ENCODE results near the gene CAVIN2.

CAVIN2 gene

DNA sequence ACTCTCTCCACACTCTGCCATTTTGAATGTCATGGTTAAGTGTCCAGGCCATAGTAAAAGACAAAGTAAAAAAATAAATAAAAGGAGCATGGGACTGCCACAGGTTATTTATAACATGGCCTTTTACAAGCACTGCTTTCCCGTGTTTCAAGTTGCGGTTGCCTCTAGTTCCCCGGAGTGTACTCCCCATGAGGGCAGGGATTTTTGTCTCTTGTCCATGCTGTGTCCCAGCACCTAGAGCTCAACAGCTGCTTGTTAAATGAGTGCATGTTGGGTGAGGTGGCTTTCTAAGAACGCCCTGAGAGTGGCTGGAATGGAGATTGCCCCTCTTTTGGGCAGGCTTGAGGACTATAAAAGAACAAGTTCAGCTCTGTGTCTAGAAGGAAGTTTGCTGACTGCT lies 8.4 kb downstream of the CAVIN2 start:
- no peak for DNase-seq

DNA sequence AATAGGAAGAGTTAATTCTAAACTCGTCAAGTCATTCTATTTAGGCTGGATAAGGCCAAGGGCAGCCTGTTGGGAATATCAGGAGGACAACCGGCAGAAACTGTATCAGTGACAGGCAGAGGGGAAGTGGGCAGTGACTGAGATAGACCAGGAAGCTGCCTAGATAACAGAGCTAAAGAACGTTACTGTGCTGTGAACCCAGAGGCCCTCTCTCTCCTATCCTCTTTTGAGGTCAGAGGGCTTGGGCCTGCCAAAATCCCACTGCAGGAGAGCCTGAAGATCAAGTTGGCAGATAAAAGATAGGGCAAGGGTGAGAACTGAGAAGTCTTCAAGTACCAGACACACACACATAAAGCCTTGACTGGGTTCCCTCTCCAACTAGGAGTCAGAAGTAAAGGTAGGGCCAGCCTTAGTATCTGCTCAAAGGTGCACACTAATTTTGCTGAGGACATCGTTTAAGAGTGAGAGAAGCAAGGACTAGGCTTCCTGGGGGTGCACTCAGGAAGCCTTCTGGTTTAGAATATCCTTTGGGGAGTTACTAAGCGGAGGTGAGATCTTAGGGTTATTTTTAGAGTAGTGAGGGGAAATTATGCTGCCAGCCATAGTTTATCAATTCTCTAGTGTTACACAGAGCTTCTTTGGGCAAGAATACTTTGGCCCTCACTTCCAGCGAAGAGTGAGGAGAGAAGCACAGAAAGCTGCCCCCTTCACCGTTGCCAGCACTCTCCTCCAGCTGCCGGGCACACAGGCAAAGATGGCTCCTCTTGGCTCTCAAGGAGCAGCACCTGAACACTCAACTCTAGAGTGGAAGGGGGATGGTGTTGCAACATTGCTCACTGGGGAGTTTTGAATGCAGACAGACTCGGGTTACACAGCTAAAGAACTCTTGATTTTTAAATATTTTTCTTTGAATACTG lies 9.8 kb downstream of the CAVIN2 start:
- DNase-seq = no peak

DNA sequence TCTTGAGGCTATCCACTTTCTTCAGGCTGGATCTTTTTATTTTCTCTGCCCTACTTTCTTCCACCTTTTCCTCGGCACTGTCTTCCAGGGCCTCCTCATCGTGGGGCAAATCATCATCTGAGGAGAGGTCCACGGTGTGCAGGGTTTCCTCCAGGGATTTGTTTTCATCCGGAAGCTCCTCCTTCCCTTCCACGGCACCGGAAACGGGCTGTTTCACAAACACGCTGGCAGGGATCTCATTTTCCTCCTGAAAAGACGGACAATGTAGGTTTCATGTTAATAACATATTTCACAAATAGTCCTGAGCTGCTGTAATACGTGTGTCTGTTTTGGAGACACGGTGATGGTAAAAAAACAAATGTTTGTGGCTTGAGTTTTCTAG lies 10.4 kb downstream of the CAVIN2 start:
- no peak for DNase-seq

DNA sequence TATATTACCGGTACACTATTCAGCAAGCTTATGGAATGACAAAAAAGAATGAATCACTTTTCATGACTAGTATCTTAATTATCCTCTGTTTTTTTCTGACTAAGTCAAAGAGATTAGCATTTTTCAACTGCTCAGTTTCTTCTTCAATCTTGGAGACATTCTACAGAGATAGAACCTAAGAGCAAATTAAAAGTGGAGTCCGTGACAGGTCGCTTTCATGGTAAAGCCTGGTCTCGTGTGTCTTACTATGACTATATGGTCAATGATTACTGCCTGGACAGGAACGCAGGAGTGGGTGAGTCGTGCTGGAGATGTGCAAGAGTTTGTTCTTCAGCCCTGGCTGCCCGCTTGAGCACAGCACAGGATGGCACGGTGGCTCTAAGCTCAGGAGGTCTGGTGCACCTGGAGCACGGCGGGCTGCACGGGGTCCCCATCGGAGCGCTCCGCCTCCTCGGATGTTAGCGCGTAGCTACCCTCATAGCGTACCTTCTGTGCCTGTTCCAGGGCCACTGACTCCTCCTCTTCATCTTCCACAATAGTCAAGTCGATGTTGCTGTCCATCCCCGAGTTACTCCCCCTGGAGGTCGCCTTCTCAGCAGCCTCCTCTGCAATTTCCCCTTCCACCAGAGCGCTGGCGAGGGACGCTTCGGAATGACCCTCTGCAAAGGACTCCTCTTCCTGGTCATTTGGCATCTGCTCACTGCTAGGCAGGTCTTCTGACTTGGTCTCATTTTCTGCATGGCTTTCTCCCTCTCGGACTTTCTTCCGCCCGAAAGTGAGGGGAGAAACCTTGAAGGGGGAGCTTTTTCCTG lies 11.1 kb downstream of the CAVIN2 start:
- DNase-seq = peak; percentile 4

DNA sequence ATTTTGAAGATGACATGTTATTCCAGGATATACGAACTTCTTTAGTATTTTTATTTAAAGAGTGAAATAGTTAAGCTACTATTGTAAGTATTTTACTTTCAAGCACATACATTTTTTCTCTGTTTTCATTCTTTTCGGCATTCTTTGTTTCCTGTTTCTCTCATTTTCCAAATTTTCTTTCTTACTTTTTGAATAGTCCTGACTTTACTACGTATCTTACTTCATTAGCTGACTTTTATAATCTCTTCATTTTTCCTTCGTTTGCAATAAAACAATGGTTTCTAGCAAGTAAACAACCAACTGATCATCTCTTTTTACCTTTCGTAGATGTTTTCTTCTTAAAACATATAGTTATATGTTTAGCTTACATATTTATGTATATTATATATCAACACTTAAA lies 11.8 kb downstream of the CAVIN2 start:
- DNase-seq = no peak

DNA sequence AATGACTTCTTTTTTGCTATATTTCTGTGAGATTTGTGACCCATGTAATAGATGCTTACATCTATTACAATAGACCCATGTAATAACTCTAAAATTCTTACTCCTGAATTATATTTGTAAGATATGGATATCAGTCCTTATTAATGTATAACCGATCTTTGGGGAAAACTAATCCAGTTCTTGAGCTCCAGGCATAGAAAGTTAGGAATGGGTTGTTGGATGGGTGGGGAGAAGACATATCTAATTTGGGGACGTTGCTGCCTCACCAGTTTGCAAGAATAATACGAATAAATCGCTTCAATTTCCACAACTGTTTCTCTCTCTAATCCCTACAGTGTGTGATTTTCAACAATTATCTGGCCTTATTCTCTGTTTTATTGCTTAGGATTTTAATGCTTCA lies 13.5 kb downstream of the CAVIN2 start:
- no peak for DNase-seq

DNA sequence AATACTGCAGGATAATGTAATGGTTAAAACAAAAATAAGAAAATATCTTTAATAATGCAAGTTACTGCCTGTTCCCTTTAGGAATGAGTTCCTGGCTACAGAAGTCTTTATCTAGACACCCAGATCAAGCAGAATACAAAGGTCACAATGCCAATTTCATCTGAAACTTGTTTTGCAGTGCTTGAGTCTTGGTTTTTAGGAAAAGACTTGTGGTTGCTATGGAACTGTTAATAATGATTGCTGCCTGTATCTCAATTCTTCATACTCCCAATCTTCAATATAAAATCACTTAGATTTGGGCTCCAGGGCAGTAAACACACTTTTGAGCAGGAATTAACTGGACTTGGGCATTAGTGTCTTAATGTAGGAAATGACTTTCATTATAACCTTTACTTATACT lies 14.2 kb downstream of the CAVIN2 start:
- DNase-seq = no peak

DNA sequence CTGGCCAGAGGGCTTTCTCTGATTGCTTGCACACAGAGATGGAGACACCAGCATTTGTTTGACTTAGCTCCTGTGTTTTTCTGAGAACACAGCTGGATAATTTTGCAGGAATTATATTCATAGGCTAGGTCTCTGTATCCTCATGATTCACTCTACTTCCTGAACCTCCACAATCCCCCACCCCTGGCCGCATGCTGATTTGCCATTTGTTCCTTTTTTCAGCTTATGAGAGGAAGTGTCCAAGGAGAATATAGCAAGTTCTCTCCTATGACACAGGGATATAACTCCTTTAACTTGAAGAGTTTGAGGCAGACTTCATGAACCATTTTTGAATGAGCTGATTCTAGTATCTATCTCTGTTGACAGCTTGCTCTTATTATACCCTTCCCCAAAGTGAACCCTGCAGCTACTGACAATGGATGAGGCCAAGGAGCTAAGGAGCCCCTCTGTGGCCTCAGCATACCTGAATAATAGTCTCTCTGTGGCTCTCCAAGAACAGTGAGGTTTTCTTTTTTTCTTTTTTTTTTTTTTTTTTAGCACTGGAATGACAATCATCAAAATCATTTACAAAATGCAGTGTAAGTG lies 15.4 kb downstream of the CAVIN2 start:
- no peak for DNase-seq

DNA sequence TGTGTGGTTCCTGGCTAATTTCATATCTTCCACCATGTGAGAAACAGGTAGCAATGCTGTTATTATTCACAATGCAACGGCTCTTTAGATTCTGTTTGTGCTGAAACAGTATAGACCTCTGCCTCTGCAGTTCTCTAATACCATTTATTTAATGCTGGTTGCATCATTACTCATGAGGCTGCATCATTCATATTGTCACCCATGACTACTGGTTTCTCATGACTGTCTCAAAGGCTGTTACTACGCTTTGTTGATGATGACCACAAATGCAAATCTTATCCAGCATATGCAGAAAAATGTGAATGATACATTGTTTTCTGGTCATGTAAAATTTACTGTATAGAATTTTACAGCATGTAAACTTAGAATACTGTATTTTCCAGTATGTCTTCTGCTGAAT lies 22.5 kb downstream of the CAVIN2 start:
- no peak for DNase-seq

DNA sequence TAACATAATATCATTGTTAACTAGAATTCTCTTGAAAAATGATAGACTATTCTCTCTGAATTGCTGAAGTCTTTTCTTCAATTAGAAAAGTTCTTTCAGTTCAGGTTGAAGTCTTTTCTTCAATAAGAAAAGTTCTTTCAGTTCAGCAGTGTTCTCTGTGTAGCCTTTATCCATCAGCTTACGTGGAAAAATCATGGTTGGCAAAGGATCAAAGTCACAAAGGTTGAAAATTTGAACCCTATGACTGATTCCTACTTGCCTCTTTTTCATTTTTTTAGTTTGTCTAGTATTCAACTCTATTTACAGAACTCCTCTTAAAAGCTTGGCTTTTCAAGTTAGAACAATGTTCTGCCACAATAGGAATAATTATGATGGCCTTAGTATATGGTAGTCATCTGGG lies 25.8 kb downstream of the CAVIN2 start:
- DNase-seq = no peak

DNA sequence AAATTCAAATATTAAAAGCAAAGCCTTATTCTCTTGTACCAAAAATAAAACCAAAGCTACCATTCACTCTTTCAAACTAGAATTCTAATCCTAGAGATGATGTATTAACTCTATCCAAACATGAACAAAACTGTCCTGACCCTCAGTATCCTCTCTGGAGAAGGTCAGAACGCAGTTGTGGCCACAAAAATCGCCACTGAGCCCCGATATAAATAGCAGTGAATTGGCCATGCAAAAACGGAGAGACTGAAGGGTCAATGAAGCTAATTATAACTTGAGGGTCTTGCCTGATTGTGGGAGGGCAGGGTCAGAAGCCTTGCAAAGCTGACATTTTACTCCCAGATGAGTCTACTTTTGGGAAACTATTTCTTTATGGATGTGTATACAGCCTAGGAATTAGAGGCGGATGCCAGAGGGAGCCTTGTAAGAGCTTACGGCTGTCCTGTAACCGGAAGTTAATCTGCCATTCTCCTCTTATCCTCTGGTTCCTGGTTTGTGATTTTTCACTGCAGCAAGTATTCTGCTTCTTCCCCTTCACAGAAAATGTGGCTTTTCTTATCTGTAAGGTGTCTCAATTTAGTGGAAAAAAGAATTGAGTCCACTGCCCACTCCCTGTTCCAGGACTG lies 28.1 kb downstream of the CAVIN2 start:
- DNase-seq = no peak

DNA sequence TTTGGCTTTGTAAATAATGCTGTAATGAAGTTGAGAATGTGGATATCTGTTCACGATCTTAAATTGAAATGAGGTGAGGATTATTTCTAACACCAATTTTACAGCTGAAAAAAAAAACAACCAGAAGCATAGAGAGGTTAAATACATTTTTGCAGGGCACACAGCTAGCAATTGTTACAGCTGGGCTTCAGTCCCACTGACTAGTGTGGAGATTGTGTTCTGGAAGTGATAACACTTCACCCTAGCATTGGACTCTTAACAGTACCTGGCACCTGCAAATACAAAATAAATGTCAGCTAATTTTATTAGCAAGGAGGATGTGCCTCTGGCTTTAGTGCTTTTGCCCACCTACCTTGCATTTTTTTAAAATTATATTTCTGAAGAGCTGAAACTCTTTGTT lies 28.8 kb downstream of the CAVIN2 start:
- no peak for DNase-seq

DNA sequence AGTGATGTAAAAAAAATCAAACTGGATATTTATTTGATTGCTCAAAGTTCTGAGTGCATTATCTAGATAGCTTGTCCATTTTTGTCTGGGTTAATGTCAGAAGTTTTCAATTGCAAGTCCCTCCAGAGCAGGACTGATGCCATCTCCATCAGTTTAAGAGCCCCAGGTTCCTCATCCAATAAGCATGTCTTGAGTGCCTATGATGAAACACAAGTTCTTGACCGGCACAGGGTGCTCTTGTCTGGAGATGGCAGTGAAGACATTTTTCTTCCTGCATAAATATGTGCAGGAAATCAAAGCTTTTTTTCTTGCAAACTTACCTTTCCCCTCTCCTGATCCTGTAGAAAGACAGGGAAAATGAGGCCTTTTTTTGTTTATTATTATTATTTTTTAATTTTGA lies 31.9 kb downstream of the CAVIN2 start:
- DNase-seq = no peak

DNA sequence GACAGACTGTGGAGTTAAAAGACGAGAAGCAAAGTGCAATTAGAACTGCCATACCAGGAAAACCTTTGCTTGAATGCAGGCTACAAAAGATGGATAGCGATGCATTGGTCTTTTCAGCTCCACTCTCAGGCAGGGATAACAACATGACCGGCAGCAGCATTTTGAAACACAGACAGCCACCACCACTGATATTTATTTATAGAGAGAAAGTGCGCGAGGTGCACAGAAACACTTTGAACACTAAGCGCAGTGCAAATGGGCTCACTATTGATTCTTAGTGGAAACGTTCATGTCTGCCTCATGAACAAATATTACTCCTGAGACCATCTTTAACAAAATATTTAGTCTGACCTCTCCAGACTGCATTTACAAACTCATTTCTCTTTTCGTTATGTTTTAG lies 32.9 kb downstream of the CAVIN2 start:
- DNase-seq = no peak

DNA sequence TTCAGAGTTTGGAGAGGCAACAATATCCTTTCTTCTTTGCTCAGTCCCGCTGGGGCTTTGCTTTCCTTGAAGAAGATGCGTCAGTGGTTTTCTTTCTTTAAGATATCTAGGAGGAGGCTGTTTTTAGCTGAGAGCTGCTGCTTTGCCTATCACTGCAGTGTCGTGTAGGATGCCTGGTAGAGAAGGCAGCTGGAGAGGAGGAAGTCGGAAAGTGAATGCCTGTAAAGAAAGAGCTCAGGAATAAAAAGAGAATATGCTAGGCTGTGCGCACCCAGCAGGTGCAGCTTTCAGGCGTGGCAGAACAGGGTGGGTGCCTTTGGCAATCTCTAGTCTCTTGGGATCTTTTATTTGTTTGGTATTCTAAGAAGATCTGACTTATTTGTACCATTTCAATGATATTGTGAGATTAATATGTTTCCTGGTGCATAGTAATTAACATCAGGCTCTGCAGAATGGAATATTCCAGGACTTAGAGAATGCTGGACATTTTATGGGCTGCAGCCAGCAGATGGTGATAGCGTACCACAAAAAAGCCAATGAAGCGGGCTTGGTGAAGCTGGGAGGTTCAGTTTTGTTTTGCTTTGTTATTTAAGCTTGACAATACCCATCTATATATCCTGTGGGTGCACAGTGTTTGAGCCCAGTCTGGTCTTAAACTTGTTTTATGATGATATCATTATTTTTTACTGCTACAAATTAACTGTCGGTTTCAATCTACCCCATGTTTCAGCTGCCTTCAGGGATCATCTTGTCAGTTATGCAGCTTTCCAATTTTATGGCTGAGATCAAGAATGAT lies 34.9 kb downstream of the CAVIN2 start:
- DNase-seq = peak; percentile 84

DNA sequence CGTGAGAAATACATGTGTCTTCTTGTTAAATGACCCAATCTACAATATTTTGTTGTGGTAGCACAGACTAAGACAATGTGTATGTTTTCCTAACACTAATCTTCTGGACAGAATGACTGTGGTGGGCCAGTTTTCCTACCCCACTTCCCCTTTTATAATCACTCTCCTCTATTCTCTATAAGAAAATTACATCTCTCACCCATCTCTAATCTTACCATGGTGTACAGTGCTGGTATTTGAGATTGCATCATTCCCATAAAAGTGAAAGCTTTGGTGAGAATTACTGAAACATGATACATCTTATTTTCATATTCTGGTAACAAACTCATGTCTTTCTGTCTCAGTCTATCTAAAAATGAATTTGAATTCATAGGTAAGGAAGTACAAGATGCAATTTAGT lies 40.5 kb downstream of the CAVIN2 start:
- no peak for DNase-seq

DNA sequence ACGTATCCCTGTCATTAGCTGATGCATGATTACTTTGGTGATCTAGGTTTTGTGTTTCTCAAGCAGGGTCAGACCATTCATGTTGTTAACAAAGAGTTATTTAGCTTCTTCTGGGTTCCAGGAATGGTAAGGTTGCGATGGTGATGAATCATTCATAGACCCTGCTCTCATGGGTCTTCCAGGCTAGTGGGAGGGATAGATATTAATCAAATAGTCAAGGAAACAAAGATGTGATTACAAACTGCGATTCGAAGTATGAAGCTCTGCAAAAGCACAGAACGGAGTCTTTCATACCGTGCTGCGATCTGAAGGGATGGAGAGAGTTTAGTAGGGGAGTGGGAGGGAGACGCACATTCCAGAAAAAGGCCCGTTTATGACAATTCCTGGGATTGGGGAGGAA lies 42.1 kb downstream of the CAVIN2 start:
- no peak for DNase-seq

DNA sequence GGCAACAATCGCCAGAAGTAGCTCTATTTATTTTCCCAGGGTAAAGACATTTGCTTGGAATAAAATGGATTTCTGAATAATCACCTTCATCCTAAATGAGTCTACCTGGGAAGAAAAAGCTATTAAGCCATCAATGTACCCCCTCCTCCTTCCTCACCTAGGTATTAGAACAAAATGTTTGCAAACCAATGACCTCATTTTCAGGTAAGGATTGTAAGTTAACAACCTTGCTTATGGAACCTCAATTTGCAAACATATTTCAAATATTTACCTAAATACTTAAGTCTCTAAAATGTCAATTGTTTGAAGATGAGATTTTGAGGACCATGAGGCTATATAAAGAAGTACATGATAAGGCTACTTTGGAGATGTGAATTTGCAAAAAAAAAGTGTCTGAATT lies 43.9 kb downstream of the CAVIN2 start:
- peak; percentile 38 for DNase-seq

DNA sequence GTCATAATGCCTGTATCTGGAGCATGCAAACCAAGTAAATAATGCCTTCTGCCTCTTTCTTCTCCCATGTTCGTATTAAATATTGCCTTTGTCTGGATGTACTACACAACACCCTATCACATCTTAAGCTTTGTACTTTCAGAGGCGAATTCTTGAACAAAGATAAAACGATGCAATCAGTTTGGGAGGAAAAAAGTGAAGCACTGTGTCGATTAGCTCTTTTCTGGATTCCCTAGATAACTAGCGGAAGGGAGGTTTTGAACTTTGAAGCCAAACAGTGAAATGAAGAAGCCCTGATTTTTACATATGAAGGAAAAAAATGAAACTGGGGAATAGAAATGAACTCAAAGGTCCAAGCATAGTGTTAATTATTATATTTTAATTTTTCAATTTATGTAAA lies 44.7 kb downstream of the CAVIN2 start:
- DNase-seq = peak; percentile 69

DNA sequence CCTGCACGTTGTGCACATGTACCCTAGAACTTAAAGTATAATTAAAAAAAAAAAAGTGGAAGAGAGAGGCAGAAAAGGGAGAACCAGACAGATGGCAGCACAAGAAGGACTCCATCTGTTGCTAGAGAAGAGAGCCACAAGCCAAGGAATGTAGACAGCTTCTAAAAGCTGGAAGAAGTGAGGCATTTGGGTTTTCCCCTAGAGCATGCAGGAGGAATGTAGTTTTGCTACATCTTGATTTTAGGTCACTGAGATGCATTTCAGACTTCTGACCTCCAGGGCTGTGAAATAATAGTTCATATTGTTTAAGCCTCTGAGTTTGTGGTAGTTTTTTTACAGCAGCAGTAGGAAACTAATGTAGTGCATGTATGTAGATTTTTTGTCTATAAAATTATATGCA lies 46.0 kb downstream of the CAVIN2 start:
- DNase-seq = no peak

DNA sequence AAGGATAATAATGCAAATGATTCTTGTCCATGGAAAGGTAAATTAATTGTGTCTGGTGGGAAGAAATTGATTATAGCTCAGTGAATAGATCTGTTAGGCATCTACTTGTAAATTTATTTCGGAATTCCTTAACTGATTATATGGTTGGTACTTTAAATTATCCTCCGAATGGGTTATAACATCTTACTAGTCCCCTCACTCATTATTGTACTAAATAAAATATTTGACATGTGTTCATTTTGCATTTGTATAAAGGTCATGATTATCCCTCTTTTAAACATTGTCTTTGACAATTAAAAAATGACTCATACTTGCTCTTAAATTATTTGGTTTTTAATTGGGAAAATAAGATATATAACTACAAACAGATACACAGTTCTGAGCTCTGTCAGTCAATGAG lies 47.4 kb downstream of the CAVIN2 start:
- DNase-seq = no peak
